Measurements from ENCODE around the gene SPINT4.

The SPINT4 gene

GRCh38 chr20:45765980-45766379, 43.8 kb downstream of the SPINT4 start:
- no peak for DNase-seq

GRCh38 chr20:45768479-45768878, 46.3 kb downstream of the SPINT4 start:
- DNase-seq = no peak

GRCh38 chr20:45771182-45771759, 49.1 kb downstream of the SPINT4 start:
- DNase-seq = peak; percentile 88 to 90

GRCh38 chr20:45772693-45773092, 50.5 kb downstream of the SPINT4 start:
- DNase-seq = no peak

GRCh38 chr20:45774945-45775344, 52.8 kb downstream of the SPINT4 start:
- no peak for DNase-seq

- DNase-seq = no peak
These were observed 53.3 kb downstream of the SPINT4 start for GRCh38 chr20:45775411-45775810.

Measured in activated T-cell treated with anti-CD3 and anti-CD28 coated beads, Interleukin-2, amount 50 U/mL, for 48 hours (primary cell).